Endothelial cell of umbilical vein (primary cell): ENCODE measurements around the gene NCKAP5. TPM values are rescaled to one million over a fixed set of nuclear protein-coding genes. Genes with fewer than 3 reads are reported as not detected.
A peak's percentile ranks its signal among the peaks of the same experiment; 100 is the strongest.

Experiments
- BruUV-seq: library from RNA; stranded (reverse); fragments of 400-500 nt; replicated peaks from 2 replicates; lab custom pipeline; 2021; lab: Mats Ljungman, UMichigan
- CTCF ChIA-PET: fragments of 300-600, 350-600 bp; sonication (Branson Sonifier 250); formaldehyde crosslinking; loops from one replicate; lab custom pipeline; 2021; ENCODE audit warnings: antibody characterized with exemption, inconsistent platforms; lab: Charles Lee
- POLR2A ChIA-PET: fragments of 300-600, 350-600 bp; sonication (Branson Sonifier 250); formaldehyde crosslinking; loops from one replicate; lab custom pipeline; 2021; ENCODE audit warnings: antibody characterized with exemption, inconsistent platforms; lab: Charles Lee
- DNase-seq: peaks from one replicate; pipeline ENCODE4 v3.0.0-alpha.2; 2011; ENCODE audit warnings: low read depth, low spot score
- FAIRE-seq: peaks from 2 replicates; lab custom pipeline; 2011; peaks lifted over from hg19 to GRCh38; lab: Jason Lieb, UNC
- H2AFZ ChIP-seq: 2 replicates; pipeline ENCODE4 v1.6.0; 2012; ENCODE audit warnings: low read depth, low read length, control low read depth, inconsistent platforms
- H3K27ac ChIP-seq: 2 replicates; pipeline ENCODE4 v1.5.1; 2011; ENCODE audit warnings: low read depth, mild to moderate bottlenecking, control low read depth, low read length, moderate library complexity; ENCODE audit not compliant: insufficient read depth
- H3K27me3 ChIP-seq, 2 experiments: 2 replicates each; pipeline versions ENCODE4 v1.6.0 to v1.6.1; 2011; ENCODE audit warnings: low read length in 2 of 2, mixed read lengths in 1 of 2; ENCODE audit not compliant: control insufficient read depth in 2 of 2, insufficient read depth in 2 of 2
- H3K36me3 ChIP-seq, 2 experiments: 2 replicates in 1 of 2; 3 replicates in 1 of 2; pipeline ENCODE4 v1.5.1; 2011; ENCODE audit warnings: low read length in 2 of 2, mild to moderate bottlenecking in 1 of 2, moderate library complexity in 1 of 2; ENCODE audit not compliant: control insufficient read depth in 2 of 2, insufficient read depth in 2 of 2; ENCODE audit errors: extremely low read depth in 1 of 2
- H3K4me1 ChIP-seq: 3 replicates; pipeline ENCODE4 v1.5.1; 2011; ENCODE audit warnings: mild to moderate bottlenecking, low read length; ENCODE audit not compliant: control insufficient read depth, insufficient read depth; ENCODE audit errors: extremely low read depth
- H3K4me2 ChIP-seq: 2 replicates; pipeline ENCODE4 v1.6.1; 2011; ENCODE audit warnings: low read length, control low read depth, mixed read lengths; ENCODE audit not compliant: insufficient read depth
- H3K4me3 ChIP-seq, 3 experiments: fragments of 200-600 bp in 1 of 3; sonication (generic), shearing (Covaris generic) in 1 of 3; replicated peaks in 1 of 3; 2 replicates each; pipeline ENCODE4 v1.5.1; 2011 to 2016; ENCODE audit warnings: control low read depth in 3 of 3, low read length in 3 of 3, mild to moderate bottlenecking in 2 of 3, inconsistent platforms in 1 of 3, low read depth in 1 of 3, moderate library complexity in 1 of 3; ENCODE audit not compliant: insufficient read depth in 1 of 3
- H3K79me2 ChIP-seq: 2 replicates; pipeline ENCODE4 v1.6.0; 2012; ENCODE audit warnings: low read length, inconsistent platforms; ENCODE audit not compliant: control insufficient read depth, insufficient read depth
- H3K9ac ChIP-seq: replicated peaks from 2 replicates; pipeline ENCODE3; 2011; ENCODE audit warnings: low read length, control low read depth; ENCODE audit not compliant: insufficient read depth; ENCODE audit errors: extremely low read depth
- H3K9me1 ChIP-seq: replicated peaks from 3 replicates; pipeline ENCODE4 v1.6.0; 2011; ENCODE audit warnings: mild to moderate bottlenecking, low read length; ENCODE audit not compliant: control insufficient read depth, insufficient read depth; ENCODE audit errors: extremely low read depth
- H3K9me3 ChIP-seq: replicated peaks from 2 replicates; pipeline ENCODE4 v1.5.1; 2012; ENCODE audit warnings: low read length, inconsistent platforms; ENCODE audit not compliant: control insufficient read depth, insufficient read depth
- H4K20me1 ChIP-seq: replicated peaks from 2 replicates; pipeline ENCODE3; 2011; ENCODE audit warnings: mild to moderate bottlenecking, low read length; ENCODE audit not compliant: control insufficient read depth, insufficient read depth; ENCODE audit errors: extremely low read depth
- CTCF ChIP-seq, 2 donors: IDR thresholded peaks; 1 replicate in 1 of 2; 2 replicates in 1 of 2; pipeline ENCODE4 v1.5.1; 2011; ENCODE audit warnings: low read length in 2 of 2, mild to moderate bottlenecking in 2 of 2, moderate library complexity in 2 of 2, control low read depth in 1 of 2, inconsistent platforms in 1 of 2, low read depth in 1 of 2; ENCODE audit not compliant: insufficient read depth in 1 of 2; ENCODE audit errors: extremely low read depth in 1 of 2
- EZH2 ChIP-seq: IDR thresholded peaks from 2 replicates; pipeline ENCODE4 v1.6.1; 2012; ENCODE audit warnings: borderline replicate concordance, low read depth, mild to moderate bottlenecking, moderate library complexity, low read length, inconsistent platforms; ENCODE audit not compliant: severe bottlenecking
- FOS ChIP-seq: IDR thresholded peaks from 2 replicates; pipeline ENCODE4 v1.6.1; 2011; ENCODE audit warnings: mild to moderate bottlenecking, low read length, moderate library complexity, borderline replicate concordance; ENCODE audit not compliant: insufficient read depth
- GATA2 ChIP-seq: IDR thresholded peaks from 2 replicates; pipeline ENCODE4 v1.7.0; 2011; ENCODE audit warnings: low read depth, mild to moderate bottlenecking, moderate library complexity, mixed read lengths, low read length; ENCODE audit not compliant: insufficient read length, insufficient read depth
- JUN ChIP-seq: IDR thresholded peaks from 2 replicates; pipeline ENCODE4 v1.6.1; 2011; ENCODE audit warnings: borderline replicate concordance, low read depth; ENCODE audit not compliant: insufficient read length, insufficient read depth
- MYC ChIP-seq: IDR thresholded peaks from one replicate; pipeline ENCODE4 v1.6.1; 2011; ENCODE audit warnings: mild to moderate bottlenecking, low read depth, low read length
- POLR2A ChIP-seq: IDR thresholded peaks from 2 replicates; pipeline ENCODE4 v1.6.1; 2012; ENCODE audit warnings: low read depth, mild to moderate bottlenecking, control low read depth, low read length
- POLR2AphosphoS5 ChIP-seq: IDR thresholded peaks from 2 replicates; pipeline ENCODE4 v1.6.1; 2012; ENCODE audit warnings: low read depth, mild to moderate bottlenecking, control low read depth, low read length, moderate library complexity; ENCODE audit not compliant: insufficient read depth
- dilution Hi-C: fragments of 300-500 bp; cut with MboI; formaldehyde crosslinking; loops from one replicate; pipeline ENCODE4 v1.15.0; 2019; ENCODE audit warnings: low sequenced_read_pairs; ENCODE audit not compliant: extremely low pct_ligation_motif_present
- intact Hi-C: fragments of 100-400 bp; cut with micrococcal nuclease; formaldehyde crosslinking; loops from one replicate; pipeline ENCODE4 v1.10.0; 2022
- polyA plus RNA-seq, 4 experiments: library from polyadenylated mRNA; depleted of rRNA in 3 of 4; stranded (reverse) in 3 of 4; unstranded in 1 of 4; fragments of >200 nt; gene quantifications; 2 replicates each; pipeline versions ENCODE4 v1.2.1 to v1.2.3, GENCODE V29; 2011 to 2012; ENCODE audit warnings: missing spikeins in 1 of 4
- total RNA-seq: library from RNA; stranded (reverse); gene quantifications from 2 replicates; pipeline ENCODE4 v1.2.3, GENCODE V29; 2021
- TF ChIP-seq, protein P1 (sequence below): IDR thresholded peaks from 2 replicates; pipeline ENCODE4 v1.6.1; 2011; ENCODE audit not compliant: insufficient read depth, insufficient read length

Gene NCKAP5
- total and polyA plus RNA-seq, 2 donors (not counting 3 experiments of a cell fraction or from before 2014, with no cell fraction given), result 0.47 to 3.3 TPM

DNA sequence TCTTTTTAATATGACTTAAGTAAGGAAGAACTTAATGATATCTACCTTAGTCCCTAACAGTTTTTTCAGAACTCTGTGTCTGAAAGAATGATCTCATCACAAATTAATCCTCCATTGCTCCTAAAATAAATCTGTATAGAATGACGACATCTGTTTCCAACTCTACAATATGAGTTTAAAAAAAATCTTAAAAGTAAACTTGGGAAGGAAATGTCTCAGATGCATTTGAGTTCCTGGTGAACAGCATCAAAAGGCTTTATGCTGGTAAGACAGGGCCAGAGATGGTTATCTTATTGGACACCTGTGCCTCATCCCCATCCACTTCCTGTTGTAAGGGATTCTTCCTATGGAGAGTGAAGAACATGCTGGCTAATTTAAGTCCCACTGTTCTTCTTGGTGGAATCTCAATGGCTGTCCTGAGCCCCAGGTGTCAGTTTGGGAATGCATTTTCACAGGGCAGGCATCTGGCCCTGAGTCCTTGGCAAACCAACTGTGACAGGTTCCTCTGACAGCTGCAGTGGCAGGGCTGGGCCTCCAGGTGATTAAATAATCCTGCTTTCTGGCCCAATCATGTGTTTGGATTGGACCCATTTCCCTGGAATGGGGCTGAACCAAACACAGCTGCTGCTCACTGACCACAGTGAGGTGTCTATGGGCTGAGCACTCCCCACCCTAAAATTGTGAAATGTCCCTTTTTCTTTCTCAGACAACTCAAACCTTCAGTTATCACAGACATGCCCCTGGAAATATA is 12.9 kb upstream of the NCKAP5 start:
- intact Hi-C loops (loop anchor here (1.0 to 5.0 kb wide), 4 partner anchors 86 to 909 kb away; partner anchors contain the start of gene LYPD1), dilution Hi-C loops (no loop called here)
- DNase-seq, result peak; percentile 77
- peaks cover 40% of the 10 kb centered on the region for H3K4me1 ChIP-seq
- no peaks in the 10 kb centered on the region for H3K9me3 ChIP-seq
- peak overlapping the region; percentile 66 for H3K27ac ChIP-seq
- FAIRE-seq, result no peak
- BruUV-seq, result TSS peak; percentile 83
- H2AFZ ChIP-seq, result no peak overlapping the region
- no peaks in the 10 kb centered on the region for H3K79me2 ChIP-seq
- H3K9me1 ChIP-seq, result no peaks in the 10 kb centered on the region
- H3K4me3 ChIP-seq, result no peak overlapping the region
- H3K36me3 ChIP-seq, result no peaks in the 10 kb centered on the region
- H3K9ac ChIP-seq, result no peak overlapping the region
- H3K4me2 ChIP-seq, result peak overlapping the region; percentile 20
- TF ChIP-seq POLR2AphosphoS5, result peak; percentile 64
- no peak for TF ChIP-seq POLR2A
- TF ChIP-seq, protein P1, sequence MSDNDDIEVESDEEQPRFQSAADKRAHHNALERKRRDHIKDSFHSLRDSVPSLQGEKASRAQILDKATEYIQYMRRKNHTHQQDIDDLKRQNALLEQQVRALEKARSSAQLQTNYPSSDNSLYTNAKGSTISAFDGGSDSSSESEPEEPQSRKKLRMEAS, result no peak
- TF ChIP-seq JUN, result peak; percentile 61
- peak; percentile 76 for TF ChIP-seq FOS
- no peak for TF ChIP-seq MYC
- TF ChIP-seq CTCF (IDR thresholded peaks at IDR 0.05; ENCODE audit: extremely low read depth in 1 of 2, insufficient read depth in 1 of 2, low read depth in 1 of 2, low read length in 2 of 2), result no peak
- TF ChIP-seq EZH2, result no peak
- peak; percentile 100 for TF ChIP-seq GATA2
- H3K27me3 ChIP-seq, result no peaks in the 10 kb centered on the region
- CTCF ChIA-PET, result interaction anchor here (0.9 to 3.5 kb wide), 11 partner anchors 10 to 1034 kb away, joined by 3 to 13 read pairs (median 4); partner anchors contain the start of gene NCKAP5
- POLR2A ChIA-PET, result no interaction called here
- no peaks in the 10 kb centered on the region for H4K20me1 ChIP-seq
